HG02840 (cell line): ENCODE measurements around the gene ERCC4.
"Not testable (repeated sequence)": the region's sequence is repeated elsewhere in the genome, so short reads cannot be mapped to it uniquely, and the experiment has no call there.

Source experiments
- ATAC-seq: cut with Tn5 transposase; IDR thresholded peaks from one replicate; pipeline ENCODE4 v1.9.1; 2021; ENCODE audit warnings: mild to moderate bottlenecking, moderate library complexity, moderate number of reproducible peaks; ENCODE audit not compliant: unreplicated experiment, low FRiP score

Gene ERCC4

DNA sequence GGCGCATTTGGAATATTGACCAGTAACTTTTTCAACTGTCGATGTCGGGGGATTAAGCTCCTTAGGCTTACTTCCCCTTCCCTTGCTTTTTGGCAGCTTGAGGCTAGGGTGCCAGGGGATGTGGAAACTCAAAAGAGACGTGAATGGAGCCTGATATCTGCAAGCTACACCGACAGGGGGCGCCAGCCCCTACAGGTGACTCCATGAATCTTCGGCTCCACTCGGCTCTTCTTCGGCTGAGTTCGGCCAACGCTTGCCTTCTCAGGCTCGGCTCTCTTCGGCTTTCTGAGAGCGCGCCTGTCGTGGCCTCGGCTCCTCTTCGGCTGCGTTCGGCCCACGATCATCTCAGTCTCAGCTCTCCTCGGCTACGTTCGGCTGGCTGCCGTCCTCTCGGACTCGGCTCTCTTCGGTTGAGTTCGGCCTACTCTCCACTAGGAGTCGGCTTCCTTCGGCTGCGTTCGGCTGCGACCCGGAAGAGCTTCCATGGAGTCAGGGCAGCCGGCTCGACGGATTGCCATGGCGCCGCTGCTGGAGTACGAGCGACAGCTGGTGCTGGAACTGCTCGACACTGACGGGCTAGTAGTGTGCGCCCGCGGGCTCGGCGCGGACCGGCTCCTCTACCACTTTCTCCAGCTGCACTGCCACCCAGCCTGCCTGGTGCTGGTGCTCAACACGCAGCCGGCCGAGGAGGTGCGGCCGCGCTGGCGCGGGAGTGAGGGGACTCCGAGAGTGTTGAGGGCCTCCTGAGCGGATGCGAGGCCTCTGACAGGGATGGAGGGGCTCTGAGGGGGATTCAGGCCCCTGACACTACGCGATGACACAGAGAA lies at the start of gene ERCC4:
ERCC4 (plus strand) TSS at position 472 of the 827 bp plus-strand sequence; CDS start at position 484, 12 bp downstream.
- peak; percentile 97 for ATAC-seq

GRCh38 chr16:13873835-13874438 lies 46.0 kb upstream of the ERCC4 start:
- no peak for ATAC-seq

GRCh38 chr16:13875614-13876284 lies 44.2 kb upstream of the ERCC4 start:
- no peak for ATAC-seq

- ATAC-seq = no peak
Measured at GRCh38 chr16:13883276-13883675, 36.7 kb upstream of the ERCC4 start.

DNA sequence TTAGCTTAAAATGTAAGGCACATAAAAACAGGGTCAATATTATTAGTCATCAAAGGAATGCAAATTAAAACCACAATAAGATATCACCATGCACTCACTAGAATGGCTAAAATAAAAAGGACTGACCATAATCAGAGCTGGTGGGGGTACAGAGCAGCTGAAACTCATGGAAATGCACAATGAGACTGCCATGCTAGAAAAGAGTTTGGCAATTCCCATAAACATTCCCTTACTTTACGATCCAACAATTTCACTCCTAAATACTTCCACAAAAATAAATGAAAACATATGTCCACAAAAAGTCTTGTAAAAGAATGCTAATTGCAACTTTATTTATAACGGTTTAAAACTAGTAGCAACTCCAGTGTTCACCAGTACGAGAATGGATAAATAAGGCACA lies 36.1 kb upstream of the ERCC4 start:
- no peak for ATAC-seq

- no peak for ATAC-seq
Measured at GRCh38 chr16:13885700-13886099, 34.3 kb upstream of the ERCC4 start.

GRCh38 chr16:13886608-13887007 lies 33.3 kb upstream of the ERCC4 start:
- no peak for ATAC-seq

GRCh38 chr16:13889323-13889722 lies 30.6 kb upstream of the ERCC4 start:
- ATAC-seq = not testable (repeated sequence)

- no peak for ATAC-seq
Measured at GRCh38 chr16:13892301-13892700, 27.7 kb upstream of the ERCC4 start.

DNA sequence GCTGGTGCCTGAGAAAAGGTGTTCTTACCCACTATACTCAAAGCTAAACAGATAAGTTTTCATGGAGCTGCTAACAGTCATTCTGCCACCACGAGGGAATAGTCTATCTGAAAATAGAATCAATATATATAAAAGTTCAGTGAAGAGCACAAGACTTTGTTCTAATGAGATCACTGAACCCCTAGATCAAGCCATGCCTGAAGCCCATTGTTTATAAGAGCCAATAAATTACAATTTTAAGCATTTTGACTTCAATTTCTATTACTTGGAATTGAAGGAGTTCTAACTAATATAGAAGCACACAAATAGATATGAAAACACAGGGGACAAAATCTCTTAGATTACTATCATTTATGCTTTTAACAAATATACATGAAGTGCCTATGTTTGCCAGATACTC lies 24.4 kb upstream of the ERCC4 start:
- no peak for ATAC-seq

GRCh38 chr16:13896543-13897182 lies 23.3 kb upstream of the ERCC4 start:
- ATAC-seq = no peak

- no peak for ATAC-seq
Measured at GRCh38 chr16:13897806-13898205, 22.1 kb upstream of the ERCC4 start.

- ATAC-seq = no peak
Measured at GRCh38 chr16:13898233-13898632, 21.7 kb upstream of the ERCC4 start.

DNA sequence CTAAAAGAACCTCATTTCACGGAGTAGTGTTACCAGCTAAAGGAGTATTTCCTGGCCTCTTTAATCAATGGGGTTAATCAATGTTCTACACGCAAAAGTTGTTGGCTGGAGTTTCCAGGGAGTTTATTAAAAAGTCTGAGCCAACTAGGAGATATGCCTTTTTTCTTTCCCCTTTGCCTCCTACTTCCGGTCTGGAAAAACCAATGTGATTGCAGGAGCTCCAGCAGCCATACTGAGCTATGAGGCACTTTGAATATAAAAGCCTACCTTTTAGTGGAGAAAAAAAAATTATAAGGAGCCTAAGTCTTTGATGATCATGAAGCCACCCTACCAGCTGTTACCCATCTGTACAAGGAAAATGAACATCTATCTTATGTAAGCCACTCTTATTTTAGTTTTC lies 17.9 kb upstream of the ERCC4 start:
- ATAC-seq = no peak

DNA sequence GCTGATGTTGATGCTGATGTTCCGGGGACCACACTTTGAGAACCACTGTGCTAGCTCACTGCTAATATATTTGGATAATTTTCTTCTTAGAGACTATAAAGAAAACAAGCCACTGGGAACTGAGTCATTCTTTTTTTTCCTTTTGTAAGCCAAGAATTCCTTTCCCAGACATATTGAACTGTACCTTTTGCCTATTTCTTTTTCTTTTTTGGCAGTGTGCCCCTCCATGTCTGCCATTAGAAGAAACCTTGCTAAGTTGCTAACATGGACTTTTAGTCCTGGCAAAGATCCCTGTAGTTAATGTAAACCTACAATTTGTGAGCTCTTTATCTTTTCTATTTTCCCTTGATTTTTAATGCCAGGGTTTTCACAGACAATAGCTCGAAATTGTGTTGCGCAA lies 17.3 kb upstream of the ERCC4 start:
- no peak for ATAC-seq

DNA sequence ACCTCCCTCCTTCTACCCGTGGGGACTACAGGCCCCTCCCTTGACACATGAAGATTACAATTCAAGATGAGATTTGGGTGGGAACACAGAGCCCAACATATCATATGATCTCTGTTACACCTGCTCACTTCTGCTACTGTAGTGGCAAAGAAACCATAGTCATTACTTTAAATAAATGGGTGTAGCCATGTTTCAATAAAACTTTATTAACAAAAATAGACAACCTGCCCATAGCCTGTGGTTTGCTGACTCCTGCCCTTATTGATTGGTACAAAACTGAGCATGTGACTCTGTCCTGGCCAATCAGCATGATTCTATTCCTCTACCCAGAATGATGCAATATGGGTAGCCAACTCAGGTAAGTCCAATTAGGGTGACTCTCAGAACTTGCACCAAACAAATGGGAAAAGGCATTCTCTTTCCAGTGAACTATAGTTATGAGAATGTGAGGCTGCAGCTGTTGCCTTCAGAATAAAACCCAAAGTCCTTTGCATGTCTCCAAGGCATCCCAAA lies 15.7 kb upstream of the ERCC4 start:
- ATAC-seq = no peak

DNA sequence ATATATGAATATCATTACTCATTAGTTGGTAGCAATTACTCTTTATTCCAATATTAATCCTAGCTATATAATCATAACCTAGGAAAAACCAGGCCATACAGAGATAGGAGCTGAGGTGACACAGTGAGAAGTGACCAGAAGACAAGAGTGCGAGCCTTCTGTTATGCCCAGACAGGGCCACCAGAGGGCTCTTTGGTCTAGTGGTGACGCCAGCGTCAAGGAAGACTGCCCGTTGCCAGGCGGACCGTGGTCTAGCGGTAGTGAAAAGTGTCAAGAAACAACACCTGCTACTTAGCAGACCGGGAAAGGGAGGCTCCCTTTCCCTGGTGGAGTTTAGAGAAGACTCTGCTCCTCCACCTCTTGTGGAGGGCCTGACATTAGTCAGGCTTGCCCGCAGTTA lies 15.1 kb upstream of the ERCC4 start:
- not testable (repeated sequence) for ATAC-seq

GRCh38 chr16:13906168-13907089 lies 13.5 kb upstream of the ERCC4 start:
- no peak for ATAC-seq

DNA sequence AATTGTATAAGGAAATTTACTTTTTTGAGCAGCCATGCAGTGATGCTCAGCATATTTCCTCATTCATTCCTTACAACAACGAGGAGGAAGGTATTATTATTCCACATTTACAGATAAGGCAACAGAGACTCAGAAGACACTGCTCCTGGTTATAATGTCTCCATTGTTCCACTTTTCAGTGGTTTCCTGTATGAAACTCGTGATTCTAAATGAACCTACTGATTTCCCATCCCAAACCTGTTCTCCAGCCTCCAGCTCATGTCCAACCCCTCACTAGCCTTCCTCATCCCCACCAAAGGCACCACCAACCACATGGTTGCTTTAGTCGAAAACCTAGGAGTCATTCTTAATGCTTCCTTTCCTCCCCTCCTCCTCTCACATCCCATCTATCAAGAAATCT lies 12.5 kb upstream of the ERCC4 start:
- ATAC-seq = no peak

- no peak for ATAC-seq
Measured at GRCh38 chr16:13909069-13909468, 10.9 kb upstream of the ERCC4 start.
